Right forelimb (tissue), 1 donor: ENCODE results near the gene FGD4.
"Not testable (repeated sequence)": the region's sequence is repeated elsewhere in the genome, so short reads cannot be mapped to it uniquely, and the experiment has no call there.

Experiments
- DNase-seq: peaks from one replicate; pipeline ENCODE4 v3.0.0-alpha.2; 2018

Gene FGD4

GRCh38 chr12:32499048-32499447 is 99.7 kb downstream of the FGD4 start:
- no peak for DNase-seq

- peak; percentile 57 for DNase-seq
These were observed 102.5 kb downstream of the FGD4 start for GRCh38 chr12:32501835-32502333.

- no peak for DNase-seq
These were observed 103.5 kb downstream of the FGD4 start for GRCh38 chr12:32502693-32503502.

GRCh38 chr12:32503730-32504129 is 104.4 kb downstream of the FGD4 start:
- no peak for DNase-seq

DNA sequence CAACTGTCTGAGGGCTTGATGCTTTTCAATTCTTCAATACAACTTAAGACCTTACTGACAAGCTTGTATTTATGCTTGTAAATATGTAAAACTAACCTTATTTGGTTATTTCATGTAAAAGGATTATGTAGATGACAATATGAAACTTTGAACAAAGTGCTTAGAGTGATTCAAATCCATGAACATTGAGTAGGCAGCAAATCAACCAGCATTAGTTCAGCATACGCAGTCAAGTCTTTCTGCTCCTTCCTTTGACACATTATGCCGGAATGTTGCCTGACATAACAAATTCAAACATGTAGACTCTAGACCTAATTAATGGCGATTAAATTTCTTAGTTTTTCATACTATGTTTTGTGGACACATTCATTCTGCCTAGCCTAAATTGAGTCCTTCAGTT is 105.2 kb downstream of the FGD4 start:
- no peak for DNase-seq

- DNase-seq = no peak
These were observed 105.9 kb downstream of the FGD4 start for GRCh38 chr12:32505067-32505945.

DNA sequence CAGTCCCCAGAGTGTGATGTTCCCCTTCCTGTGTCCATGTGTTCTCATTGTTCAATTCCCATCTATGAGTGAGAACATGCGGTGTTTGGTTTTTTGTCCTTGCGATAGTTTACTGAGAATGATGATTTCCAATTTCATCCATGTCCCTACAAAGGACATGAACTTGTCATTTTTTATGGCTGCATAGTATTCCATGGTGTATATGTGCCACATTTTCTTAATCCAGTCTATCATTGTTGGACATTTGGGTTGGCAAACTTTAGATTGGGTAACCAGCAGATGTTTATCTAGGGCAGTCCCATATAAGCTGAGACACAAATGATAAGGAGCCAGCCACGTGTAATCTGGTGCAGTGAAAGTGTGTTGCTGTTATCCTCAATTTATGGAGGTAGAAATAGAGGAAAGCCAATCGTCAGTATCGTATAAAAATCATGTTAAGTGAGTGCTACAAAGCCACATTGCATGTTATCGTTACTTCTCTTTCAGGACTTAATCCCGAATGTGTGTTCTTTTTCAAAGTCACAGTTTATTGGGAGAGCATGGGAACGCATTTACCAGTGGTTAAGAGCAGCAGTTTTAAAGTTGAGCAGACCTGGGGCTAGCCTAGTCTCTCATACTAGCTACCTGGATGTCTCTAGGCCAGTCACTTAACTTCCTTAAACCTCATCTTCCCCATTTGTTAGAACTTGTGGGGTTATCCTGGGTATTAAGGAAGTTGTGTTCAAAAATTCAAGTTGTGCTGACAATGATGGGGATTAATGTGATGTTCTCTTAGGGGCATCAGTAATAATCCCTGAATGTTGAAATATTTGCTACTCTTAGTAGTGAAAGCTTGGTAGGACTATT is 108.0 kb downstream of the FGD4 start:
- not testable (repeated sequence) for DNase-seq

GRCh38 chr12:32507942-32508320 is 108.6 kb downstream of the FGD4 start:
- no peak for DNase-seq

GRCh38 chr12:32508626-32509025 is 109.3 kb downstream of the FGD4 start:
- no peak for DNase-seq

DNA sequence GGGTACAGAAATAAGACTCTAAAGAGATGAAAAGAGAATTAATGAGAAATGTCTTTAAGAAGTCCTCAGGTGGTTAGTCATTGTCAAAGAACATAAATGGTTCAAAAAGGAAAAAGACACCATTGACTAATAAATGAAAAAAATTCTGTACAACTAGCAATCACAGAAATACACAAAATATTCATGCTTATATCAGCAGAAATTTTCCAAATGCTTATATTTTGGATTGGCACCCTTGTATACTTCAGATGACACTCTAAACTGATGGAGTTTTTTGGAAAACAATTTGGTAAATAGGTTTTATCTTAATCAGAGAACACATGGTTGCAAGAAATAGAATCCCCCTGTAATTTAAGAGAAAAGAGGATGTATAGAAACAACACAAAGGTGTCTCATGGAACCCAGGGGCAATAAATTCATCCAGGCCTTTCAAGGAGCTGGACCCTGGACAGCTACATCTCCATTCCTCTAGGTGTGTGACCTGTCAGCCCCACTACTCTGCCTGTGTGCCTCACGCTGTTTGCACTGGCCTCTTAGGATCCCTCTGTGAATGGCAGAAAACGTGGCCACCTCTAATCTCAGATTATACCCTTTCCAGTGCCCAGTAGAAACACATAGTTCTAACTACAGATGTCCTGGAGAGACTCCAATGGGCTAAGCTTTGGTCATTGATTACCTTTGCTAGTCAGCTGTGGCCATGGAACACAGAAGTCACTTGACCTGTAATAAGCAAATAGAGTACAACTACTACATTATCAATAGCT is 110.2 kb downstream of the FGD4 start:
- no peak for DNase-seq

DNA sequence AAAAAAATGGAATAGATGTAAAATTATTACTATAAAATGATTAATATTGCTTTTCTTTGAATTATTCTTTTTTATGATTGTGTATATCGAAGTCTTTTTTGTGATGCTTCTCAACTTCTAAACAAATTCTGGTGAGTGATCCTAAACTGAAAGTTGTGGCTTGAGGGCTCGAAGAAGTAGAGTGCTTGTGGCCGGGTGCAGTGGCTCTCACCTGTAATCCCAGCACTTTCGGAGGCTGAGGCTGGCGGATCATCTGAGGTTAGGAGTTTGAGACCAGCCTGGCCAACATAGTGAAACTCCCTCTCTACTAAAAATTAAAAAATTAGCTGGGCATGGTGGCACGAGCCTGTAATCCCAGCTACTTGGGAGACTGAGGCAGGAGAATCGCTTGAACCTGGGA is 112.6 kb downstream of the FGD4 start:
- not testable (repeated sequence) for DNase-seq

- DNase-seq = no peak
These were observed 113.0 kb downstream of the FGD4 start for GRCh38 chr12:32512379-32512778.

DNA sequence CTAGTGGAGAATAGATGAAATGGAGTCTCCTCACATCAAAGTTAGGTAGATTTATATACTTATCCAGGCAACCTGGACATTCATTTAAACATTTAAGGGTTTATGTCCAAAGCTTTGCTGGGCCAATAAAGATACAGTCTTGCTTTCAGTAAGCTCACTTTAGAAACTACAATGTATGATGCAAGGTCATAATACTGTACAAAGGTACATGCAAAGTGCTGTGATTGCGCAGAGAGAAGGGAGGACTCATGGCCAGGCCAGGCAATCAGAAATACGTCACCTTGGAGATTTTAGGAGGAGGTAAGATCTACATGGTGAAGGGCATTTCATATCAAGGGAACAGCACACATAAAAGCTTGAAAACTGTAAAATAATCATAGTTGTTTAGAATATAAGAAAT is 113.6 kb downstream of the FGD4 start:
- DNase-seq = no peak

- DNase-seq = no peak
These were observed 115.9 kb downstream of the FGD4 start for GRCh38 chr12:32515137-32515873.

DNA sequence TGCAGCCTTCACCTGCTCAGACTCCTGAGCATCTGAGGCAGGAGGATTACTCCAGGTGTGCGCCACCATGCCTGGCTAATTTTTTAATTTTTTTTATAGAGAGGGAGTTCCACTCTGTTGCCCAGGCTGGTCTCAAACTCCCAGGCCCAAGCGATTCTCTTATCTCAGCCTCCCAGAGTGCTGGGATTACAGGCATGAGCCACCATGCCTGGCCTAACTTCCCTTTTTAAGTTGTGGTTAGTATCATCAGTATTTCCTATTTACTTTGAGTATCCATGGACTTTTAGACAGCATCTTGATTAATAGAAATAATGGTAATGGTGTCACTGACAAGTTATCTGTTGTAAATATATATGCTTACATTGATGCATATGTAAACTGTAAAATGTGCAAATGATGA is 116.9 kb downstream of the FGD4 start:
- DNase-seq = no peak

- DNase-seq = no peak
These were observed 118.6 kb downstream of the FGD4 start for GRCh38 chr12:32517966-32518365.

GRCh38 chr12:32519047-32519446 is 119.7 kb downstream of the FGD4 start:
- no peak for DNase-seq

DNA sequence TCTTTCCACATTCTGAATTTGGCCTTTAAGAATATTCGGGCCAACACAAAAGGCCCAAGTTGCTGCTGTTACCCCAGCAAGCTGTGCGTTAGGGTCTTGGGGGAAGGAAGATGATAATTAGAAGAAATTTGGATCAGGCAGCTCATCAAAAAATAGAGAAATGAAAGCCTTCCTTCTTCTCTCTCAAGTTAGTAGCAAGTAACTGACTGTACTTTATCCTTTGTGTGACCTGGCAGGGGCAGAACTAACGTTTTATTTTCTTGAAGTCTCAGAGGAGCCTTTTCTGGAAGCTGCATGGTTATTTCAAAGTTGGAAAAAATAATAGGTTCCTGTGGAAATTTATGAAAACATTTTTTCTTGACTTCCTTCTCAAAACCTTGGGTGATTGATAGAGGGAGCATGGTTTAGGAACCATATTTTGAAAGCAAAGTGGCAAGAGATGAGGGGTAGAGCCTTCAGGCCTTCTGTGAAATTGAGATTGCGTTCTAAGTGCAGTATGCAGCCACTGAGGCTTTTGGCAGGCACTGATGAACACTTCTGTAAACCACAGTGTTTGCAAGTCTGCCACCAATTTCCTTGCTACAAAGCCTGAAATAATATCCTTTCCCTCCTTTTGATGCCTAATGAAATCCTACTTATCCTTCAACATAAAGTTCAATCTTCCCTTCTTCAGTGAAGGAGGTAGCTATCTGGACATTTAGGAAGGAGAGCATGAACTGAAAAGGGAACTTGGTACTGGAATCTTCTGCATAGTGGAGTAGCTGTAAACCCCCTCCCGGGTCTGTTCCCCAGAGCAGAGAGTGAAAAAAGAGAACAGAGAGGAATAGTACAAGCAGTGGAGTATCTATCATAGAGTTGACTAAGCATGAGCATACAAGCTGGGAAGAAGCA is 123.2 kb downstream of the FGD4 start:
- no peak for DNase-seq

- not testable (repeated sequence) for DNase-seq
These were observed 126.4 kb downstream of the FGD4 start for GRCh38 chr12:32525802-32526201.

DNA sequence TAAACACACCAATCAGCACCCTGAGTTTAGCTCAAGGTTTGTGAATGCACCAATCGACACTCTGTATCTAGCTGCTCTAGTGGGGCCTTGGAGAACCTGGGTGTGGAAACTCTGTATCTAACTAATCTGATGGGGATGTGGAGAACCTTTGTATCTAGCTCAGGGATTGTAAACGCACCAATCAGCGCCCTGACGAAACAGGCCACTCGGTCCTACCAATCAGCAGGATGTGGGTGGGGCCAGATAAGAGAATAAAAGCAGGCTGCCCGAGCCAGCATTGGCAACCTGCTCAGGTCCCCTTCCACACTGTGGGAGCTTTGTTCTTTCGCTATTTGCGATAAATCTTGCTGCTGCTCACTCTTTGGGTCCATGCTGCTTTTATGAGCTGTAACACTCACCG is 127.0 kb downstream of the FGD4 start:
- DNase-seq = not testable (repeated sequence)
